NCI-H2196 (cell line): Measurements from ENCODE around the gene DOCK9.

Source experiments
- DNase-seq: peaks from one replicate; lab custom pipeline; 2025; ENCODE audit not compliant: unreplicated experiment; lab: John Stamatoyannopoulos, UW

The DOCK9 gene

DNA sequence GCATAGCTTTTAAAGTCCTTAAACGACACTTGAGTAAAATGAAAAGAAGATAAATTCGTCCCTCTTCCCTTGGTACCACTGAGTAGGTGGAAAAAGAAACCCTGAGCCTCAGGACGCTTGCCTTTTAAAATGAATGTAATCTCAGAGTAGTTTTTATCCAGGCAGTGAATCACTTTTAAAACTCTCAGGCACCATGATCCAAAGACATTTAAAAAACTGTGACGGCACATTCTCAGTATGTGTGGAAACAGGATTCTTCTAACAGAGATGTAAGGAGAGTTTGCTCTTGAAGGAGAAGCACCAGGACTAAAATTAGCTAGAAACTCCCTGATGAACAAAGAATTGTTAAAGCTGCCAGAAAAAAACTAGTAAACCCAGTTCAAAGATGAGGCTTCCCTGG, 119.7 kb downstream of the DOCK9 start:
- DNase-seq, result no peak

DNA sequence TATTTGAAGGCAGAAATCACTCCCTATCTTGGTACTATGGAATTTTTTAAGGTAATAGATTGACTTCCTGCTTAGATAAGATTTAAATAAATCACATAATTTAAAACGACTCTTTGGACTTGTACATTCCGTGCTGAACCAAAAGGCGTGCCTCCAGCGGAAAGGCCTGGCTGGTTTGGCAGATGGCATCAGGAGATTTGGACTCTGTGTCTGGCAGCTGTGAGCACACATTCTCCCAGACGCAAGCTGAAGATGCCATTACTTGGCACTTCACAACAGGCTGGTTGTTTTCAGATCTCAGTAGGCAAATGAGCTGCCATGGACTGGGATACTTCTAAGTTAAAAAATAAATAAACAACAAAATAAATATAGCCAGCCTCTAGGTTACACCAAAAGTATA, 120.9 kb downstream of the DOCK9 start:
- DNase-seq, result no peak

DNA sequence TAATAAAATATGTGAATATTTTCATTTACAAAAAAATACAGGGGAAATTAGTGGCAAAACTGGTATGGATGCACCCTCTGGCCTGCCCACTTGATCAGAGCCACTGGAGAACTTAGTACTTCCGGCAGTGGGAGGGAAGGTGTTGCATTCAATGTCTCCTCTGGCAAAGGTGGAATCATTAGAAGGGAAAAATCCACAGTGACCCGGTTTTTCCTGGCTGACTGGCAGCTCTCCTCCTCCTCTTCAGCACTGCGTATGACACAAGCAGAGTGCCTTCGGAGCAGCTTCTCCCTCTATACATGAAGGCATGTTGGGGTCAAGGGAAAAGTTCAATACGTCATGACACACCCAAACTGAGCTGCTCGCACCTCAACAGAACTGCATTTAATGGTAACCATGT, 123.4 kb downstream of the DOCK9 start:
- no peak for DNase-seq

DNA sequence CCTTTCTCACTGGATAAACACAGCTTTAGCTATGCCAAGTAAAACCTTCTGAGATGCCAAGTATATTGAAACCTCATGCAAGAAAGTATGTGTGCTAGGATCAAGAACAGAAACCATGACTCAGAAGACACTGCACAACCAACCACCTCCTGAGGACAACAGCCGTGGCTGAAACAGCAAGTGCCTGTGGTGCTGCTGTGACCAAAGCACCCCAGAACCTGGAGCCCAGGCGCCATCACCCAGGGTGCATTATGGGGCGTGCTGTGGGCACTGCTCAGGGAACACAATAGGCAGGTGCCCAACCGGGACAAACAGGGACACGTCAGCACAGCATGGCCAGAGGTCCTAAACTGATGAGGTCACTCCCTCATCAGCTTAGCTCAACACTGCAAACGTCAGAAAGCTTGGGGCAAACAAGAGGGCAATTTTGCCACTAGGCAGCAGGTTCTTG, 124.1 kb downstream of the DOCK9 start:
- DNase-seq, result no peak

DNA sequence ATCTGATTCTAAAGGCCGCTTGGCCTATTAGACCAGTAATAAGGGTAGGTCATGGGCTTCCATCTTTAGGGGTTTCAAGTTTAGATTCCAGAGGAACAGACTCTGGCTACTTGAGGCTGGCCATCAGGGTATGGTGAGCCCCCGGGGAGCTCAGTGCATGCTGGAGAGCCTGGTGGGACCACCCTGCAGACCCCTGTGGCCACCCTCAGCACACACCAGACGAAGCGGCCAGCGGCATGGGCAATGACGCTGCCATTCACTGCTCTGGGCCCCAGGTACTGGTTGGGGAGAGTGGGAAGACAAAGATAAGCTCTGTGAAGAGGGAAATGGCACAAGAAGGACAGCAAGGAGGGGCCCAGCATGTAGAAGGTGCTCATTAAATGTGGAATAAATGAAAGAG, 126.6 kb downstream of the DOCK9 start:
- DNase-seq, result no peak

DNA sequence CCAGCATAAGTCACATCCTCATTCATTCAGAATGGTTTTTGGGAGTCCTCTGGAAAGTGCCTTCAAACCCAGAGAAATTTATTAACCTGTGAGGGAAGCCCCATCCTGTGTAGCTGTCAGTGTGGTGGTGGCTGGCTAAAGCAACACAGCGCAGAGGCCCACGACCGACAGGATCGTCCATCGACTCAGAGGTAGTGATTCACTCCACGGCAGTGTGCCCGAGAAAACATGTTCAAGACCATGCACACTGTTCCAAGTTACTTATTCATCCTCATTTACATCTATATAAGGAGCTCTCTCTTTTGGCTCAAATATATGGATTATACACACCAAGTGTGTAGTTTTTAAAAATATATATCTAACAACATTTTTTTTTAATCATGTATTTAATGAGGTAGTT, 129.1 kb downstream of the DOCK9 start:
- DNase-seq, result no peak

DNA sequence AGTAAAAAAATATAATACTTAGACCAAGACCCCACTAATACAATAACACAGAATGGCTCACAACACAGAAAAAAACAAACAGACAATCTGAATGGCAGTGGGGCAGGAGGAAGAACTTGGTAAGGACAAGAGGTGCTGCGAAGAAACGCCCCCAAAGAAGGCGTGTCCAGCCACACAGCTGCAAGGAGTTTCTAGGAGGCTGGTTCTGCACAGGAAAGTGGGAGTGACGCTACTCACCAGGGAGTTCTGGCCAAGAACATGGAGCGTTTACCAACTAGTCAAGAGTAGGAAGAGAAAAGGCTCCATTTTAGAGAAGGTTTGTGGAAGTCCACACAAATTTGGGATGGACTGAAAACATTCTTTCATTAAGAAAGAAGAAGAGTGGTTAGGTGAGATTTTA, 130.1 kb downstream of the DOCK9 start:
- no peak for DNase-seq

DNA sequence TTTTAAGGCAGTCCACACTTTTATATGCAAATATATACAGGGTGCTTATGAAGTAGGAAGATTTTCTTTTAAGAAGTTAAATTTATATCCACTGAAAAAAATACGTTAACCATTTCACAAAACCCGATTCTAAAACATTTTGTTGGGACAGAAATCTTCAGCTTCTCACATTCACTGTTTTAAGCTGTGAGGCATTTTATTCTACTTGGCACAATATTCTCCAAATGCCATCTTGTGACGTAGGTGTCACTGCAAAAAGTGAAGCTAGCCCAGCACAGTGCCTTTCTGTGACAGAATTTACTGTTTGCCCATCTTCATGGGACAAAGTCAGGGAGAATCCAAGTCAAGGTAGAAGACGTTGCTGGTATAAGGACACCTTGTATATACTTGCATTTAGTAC, 130.9 kb downstream of the DOCK9 start:
- DNase-seq, result no peak

DNA sequence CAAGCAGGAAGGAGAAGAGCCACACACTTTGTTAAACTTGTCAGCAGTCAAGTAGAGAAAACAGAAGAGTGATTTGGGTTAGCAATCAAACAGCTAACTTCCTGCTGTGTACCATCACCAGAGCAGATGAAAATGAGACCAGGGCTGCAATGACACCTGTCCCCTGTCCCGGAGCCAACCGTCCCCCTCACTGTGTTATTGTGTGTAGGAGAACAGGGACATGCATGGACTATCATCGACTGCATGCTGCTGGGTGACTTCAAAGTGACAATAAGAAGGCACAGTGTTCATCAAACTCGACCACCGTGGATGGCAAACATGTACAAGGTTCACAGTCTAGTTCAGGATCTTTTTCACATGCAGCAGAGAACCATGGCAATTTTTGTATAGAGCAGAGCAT, 131.3 kb downstream of the DOCK9 start:
- DNase-seq, result no peak

DNA sequence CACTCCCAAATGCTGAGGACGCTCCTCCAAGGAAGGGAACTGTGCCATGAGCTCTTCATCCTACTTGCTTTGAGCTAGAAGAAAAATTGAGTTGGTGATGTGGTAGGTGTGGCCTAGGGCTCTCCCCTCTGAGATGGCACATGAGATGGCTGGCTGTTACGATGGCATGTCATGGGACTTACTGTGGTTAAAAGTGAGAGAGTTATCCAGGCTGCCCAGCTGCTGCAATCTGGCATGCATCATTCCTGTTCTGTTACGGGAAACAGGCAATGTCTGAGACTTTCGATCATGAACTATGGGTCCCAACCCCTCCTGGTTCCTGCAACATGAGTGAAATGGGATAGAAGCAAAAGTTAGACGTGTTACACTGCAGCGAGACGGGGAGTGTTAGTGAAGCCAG, 132.1 kb downstream of the DOCK9 start:
- no peak for DNase-seq

DNA sequence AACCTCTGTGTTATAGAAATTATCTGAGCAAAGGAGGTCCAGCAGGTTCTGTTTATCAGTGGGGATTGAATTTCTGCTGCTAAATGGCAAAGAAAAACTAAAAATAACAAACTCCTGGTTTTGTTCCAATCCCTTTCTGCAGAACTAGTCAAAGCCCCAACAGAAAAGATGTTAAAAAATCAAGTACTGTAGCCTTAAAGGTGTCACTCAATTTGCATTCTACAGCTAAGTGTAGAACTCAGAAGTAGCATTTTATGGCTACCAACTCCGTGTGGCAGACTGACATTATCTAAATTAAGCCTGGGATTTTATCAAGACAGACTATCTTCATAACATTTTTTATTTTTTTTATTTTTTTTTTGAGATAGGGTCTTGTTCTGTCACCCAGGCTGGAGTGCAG, 133.8 kb downstream of the DOCK9 start:
- no peak for DNase-seq

DNA sequence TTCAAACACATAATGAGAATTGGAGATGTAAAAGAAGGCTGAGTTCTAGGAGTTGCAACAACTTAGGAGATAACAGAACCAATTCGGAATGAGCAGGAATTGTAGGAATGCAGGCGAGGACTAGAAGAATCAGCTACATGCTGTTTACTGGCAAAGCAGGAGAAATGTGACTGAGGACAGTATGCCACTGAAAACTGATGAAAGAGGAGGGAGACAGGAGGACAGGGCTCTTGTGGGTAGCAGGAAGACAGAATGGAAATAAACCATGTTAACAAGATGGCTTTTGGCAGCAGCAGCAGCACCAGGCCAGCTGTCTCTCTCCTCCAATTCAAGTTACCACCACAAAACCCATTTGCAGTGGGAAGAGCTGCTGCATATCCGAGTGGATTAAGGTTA, 134.4 kb downstream of the DOCK9 start:
- DNase-seq, result no peak

DNA sequence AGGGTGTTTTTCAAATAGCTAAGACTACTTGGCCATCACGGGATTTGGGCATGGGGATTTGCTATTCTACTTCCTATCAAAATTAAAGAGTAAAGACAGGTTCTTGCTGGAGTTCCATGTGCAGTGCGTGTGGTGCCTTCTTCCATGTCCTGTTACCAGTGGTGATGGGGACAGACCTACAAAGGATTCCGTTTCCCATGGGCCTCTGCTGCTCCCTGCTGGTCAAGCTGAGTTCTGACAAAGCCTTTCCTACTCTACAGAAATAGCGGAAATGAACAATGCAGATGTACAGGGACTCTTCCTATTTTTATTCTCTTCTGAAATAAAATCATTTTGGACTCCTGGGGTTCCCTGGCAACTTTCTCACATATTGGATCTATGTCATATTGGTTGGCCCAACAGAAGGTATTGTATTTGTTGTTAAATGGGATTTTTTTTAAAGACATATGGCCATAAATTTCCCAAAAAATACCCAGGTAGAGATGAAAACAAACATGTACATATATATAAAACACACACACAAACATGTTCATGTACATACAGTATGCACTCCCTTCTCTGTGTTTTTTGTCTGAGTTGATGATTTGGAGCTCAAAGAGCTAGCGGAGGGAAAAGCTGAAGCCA, 134.9 kb downstream of the DOCK9 start:
- peak; percentile 46 for DNase-seq

DNA sequence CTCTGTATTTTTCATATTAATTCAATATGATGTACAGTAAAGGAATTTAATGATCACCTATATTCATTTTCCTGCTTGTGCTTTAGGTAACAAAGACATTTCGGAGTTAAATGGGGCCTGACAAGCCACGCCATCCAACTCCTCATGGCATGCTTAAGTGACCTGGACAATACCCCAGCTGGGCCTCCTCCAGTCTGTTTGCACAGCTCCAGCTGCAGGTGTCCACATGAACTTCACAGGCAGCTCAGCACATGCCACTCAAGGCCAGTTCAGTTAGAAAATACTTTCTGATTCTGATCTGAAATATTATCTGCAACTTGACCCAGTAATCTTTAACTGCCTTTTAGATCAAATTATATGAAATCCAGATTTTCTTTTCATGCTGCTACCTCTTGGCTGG, 135.8 kb downstream of the DOCK9 start:
- DNase-seq, result peak; percentile 6

DNA sequence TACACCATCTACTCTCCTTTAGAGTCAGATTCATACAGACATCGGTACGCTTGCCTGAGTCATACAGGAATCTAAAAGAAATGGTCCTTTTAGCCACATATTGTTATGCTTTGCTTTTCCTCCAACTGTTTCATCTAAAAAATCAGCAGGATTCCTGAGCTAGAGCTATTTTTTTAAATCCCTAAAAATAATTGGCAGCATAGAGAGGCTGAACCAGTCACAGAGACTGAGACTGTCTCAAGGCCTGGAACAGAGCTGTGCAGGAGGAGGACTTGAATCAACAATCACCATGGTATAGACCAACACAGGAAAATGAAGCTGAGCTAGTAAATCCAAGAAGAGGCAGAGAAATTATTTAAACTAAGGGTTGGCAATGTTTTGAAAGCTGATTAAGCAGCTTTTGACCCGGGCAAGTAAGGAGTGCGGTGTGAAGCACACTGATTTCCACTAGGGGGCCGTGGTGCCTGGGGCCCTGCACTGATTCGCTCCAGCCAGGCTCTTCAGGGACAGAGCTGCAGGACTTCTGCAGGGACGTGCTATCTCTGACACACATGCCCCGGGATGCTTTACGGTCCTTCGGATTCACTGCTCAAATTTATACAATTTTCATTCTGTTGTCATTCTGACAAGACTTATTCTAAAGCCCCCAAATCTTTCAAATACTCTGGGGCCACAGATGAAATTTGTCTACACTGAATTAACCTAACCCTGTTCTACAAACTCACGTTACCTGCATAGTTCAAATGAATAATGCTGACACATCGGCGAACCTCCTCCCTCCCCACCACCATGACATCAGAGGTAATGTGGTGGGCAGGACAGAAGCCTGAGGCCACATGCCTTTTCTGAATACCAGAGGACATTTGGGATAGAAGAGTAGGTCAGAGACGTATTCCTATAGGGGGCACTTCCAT, 137.8 kb downstream of the DOCK9 start:
- peak; percentile 3 for DNase-seq

DNA sequence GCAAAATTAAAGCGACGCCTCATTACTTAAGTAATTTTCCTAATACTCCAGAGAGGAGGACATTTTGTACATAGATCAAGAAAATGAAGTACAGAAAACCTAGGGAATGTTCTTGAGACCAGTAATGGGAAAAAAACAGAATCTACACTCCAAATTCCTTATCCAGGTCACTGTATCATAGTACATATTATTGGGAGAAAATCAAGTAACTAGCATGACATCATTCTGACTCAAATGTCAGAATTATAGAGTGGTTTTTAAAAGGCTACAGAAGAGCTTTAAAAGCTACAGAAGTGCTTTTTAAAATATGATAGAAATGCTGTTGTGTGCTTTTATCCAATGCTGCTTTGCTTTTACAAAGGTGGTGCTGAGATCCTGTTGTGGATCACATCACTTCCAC, 139.1 kb downstream of the DOCK9 start:
- no peak for DNase-seq

DNA sequence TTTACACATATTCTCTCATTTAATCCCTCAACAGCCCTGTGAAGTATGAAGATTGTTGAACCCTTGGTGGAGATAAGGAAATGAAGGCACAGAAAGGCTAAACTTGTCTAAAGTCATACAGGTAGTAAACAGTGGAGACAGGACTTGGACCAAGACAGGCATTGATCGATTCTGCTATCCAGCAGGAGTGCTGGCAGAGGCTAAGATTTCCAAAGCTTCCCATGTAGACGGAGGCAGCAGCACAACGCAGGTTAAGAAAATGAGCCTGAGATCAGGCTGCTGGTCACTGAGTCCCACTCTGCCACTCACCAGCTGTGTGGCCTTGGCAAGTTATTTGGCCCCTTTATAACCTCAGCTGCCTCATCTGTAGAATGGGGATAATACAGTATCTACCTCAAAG, 140.0 kb downstream of the DOCK9 start:
- DNase-seq, result no peak

DNA sequence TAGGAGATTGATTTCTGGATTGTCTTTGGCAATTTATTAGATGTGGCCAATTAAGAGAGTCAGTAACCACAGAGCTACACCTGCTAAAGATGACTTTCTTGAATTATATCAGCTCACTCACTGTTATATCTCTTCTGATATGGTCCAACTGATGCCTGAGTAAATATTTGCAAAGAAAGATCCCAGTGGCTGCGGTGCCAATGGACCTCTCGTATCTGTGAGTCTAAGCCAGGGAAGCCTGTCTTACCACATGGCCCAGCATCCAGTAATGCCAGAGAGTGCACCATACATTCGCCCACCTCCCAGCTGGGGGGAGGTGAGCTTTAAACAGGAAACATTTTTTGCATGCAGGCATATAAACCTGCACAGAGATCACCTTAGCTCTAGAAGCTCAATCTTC, 142.7 kb downstream of the DOCK9 start:
- no peak for DNase-seq

DNA sequence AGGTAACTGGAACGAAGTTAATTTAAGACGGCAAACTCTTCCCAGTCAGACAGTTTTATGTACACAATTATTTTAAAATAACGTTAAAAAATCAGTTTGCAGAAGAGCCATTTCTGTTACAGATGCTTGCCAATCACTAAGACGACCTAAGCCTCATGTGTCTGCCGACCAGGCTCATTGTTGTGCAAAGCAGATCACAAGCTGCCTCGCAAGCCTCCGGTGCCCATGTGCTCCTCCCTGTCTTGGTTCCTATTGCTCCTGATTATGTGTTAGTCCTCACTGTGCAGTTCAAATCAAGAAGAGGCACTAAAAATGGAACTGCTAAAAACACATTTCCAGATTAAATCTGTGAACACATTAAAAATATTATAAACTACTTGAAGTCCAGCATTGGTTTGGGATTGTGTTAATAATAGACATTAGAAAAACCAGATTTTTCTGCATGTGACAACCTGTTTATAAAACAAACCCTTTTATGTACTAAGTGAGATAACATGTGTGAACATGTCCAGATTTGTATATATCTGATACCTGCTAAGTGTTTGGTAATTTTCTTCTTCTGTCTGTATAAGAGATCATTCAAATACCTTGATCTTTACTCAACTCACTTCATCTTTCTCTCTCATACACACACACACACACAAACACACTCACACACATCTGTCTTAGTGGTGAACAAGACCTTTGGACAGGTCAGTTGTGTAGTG, 143.5 kb downstream of the DOCK9 start:
- DNase-seq, result no peak

DNA sequence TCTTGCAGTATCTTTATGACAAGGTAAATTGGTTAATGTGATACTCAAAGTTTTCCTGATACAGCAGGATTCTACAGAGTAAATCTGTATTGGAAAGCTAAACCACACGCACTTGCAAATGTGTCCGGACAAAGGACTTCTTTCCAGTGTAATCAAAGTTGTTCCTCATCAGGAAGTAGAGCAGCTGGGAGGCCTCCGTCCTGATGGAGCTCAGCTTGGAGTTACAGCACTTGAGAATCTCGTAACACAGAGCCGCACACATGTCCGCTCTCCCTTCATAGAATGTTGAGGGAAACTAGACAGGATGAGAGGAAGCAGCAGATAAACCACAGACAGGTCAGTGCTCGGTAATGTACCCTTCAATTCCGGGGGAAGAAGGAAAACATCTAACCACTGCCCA, 146.6 kb downstream of the DOCK9 start:
- DNase-seq, result no peak

DNA sequence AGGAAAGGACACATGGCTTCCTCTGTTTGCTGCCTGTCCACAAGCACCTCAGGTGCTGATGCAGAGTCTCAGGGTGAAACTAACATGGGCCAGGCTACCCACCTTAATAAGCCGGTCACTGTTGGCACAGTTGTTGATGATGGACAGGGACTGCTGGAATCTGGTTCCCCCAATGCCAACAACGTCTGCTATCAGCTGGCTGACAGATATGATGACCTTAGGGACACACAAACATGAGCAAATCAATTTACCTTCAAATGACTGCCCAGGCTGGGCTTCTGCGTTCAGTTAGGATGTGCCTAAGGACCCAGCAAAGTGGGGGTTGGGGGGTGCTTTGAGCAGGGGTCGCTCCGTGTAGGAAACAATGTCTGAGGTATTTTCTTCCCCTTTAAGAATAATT, 148.3 kb downstream of the DOCK9 start:
- DNase-seq, result no peak

DNA sequence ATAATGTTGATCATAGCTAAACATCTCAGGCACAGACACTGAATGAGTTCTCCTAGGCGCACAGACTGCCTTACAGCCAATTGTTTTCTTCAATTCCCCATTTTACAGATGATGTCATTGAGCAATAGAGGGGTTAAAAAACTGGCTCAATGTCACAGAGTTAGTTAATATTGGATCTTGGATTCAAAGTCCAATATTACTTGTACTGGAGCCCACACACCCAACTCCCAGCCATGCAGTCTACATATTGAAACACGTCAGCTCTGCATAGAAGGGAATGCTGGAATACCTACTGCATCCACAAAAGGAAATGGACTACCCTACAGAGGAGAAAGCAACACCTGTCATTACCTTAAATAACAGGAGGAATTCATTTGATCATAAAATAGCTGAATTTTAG, 149.2 kb downstream of the DOCK9 start:
- no peak for DNase-seq
